Measurements from ENCODE around the gene BDH2. TPM values are rescaled to one million over a fixed set of nuclear protein-coding genes. Genes with fewer than 3 reads are reported as not detected.
A peak's percentile ranks its signal among the peaks of the same experiment; 100 is the strongest.

Gene BDH2
- total RNA-seq, 1 donor from 2014 or later, result 56.6 TPM

DNA sequence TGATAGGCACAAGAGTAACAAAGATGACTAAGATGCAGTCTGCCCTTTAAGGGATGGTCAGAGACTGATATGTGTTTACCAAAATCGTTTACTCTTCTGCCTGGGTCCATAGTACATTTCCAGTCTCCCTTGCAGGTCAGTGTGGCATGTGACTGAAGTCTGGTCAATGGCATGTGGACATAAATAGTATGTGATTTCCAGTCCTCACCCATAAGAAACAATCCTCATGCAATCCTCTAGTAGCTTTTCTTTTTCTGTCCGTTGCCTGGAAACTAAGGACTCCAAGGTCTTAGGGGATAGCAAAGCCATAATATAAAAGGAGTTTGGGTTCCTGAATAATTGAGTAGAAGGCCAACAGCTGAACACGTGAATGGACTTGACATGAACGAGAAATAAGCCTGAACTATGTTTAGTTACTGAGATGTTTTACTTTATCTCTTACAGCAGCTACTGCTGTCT, 24.2 kb downstream of the BDH2 start:
- intact Hi-C loops (cut with DNase I), result no loop called here
- TF ChIP-seq, protein P1, sequence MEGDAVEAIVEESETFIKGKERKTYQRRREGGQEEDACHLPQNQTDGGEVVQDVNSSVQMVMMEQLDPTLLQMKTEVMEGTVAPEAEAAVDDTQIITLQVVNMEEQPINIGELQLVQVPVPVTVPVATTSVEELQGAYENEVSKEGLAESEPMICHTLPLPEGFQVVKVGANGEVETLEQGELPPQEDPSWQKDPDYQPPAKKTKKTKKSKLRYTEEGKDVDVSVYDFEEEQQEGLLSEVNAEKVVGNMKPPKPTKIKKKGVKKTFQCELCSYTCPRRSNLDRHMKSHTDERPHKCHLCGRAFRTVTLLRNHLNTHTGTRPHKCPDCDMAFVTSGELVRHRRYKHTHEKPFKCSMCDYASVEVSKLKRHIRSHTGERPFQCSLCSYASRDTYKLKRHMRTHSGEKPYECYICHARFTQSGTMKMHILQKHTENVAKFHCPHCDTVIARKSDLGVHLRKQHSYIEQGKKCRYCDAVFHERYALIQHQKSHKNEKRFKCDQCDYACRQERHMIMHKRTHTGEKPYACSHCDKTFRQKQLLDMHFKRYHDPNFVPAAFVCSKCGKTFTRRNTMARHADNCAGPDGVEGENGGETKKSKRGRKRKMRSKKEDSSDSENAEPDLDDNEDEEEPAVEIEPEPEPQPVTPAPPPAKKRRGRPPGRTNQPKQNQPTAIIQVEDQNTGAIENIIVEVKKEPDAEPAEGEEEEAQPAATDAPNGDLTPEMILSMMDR (IDR thresholded peaks at IDR 0.05), result no peak
- H3K27me3 ChIP-seq, result no peaks in the 10 kb centered on the region
- H3K4me1 ChIP-seq, result peaks cover 20% of the 10 kb centered on the region
- no peaks in the 10 kb centered on the region for H3K9me3 ChIP-seq
- DNase-seq (no peak), ATAC-seq (no peak)
- H3K27ac ChIP-seq, result no peak overlapping the region
- H3K4me3 ChIP-seq, result peak overlapping the region; percentile 58
- no peaks in the 10 kb centered on the region for H3K36me3 ChIP-seq

DNA sequence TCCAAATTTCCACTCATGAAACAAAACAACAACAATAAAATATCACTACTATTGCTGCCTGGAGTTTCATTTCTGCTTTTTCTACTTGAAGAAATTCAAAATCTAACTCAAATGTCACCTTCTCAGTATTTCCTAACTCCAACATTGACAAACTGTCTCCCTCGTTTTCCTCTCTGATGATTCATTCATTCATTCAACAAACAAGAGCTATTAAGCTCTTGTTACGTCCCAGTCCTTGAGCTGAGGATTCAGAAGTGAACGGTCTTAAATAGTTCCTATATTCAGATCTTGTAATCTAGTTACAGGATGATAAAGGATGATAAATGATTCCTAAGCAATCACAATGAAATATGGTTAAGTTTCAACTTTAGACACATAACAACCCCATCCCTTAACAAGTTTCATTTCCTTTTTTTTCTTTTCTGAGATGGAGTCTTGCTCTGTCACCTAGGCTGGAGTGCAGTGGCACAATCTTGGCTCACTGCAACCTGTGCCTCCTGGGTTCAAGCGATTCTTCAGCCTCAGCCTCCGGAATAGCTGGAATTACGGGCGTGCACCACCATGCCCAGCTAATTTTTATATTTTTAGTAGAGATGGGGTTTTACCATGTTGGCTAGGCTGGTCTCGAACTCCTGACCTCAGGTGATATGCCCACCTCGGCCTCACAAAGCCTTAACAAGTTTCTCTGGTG, 24.7 kb downstream of the BDH2 start:
- ATAC-seq (no peak), DNase-seq (no peak)
- Histone ChIP-seq H3K9me3 (no peaks in the 10 kb centered on the region), H3K27ac (no peak overlapping the region), H3K36me3 (no peaks in the 10 kb centered on the region), H3K4me1 (peaks cover 20% of the 10 kb centered on the region), H3K4me3 (no peak overlapping the region), H3K27me3 (no peaks in the 10 kb centered on the region)
- intact Hi-C loops (cut with DNase I), result no loop called here
- TF ChIP-seq, protein P1 (IDR thresholded peaks at IDR 0.05), result no peak

DNA sequence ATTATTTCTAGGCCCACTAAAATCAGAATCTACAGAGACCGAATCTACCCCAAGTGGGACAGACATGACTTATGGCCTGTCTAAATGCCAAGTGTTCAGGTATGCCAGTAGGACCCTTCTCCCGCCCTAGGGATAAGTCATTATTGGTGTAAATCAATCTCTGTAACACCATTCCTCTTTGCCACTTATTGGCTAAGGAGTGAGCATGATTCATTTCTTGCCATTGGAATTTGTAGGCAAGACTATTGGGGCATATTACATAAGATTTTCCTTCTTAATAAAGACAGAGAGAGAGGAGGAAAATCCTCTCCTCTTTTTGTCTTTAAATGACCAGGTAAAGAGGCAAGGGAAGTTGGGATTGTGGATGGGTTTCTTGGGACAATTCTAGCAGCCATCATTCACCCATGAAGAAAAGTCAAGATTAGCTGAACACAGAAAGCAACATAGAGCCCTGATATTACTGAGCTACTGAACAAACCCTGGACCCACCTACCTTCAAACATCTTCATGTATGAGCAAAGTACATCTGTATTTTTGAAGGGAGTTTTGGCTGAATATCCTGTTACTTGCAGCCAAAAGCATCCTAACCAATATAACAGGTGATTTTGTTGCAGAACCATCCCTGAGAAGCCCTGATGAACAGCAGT, 25.7 kb downstream of the BDH2 start:
- Histone ChIP-seq H3K4me1 (peaks cover 20% of the 10 kb centered on the region), H3K4me3 (no peak overlapping the region), H3K9me3 (no peaks in the 10 kb centered on the region), H3K27me3 (no peaks in the 10 kb centered on the region), H3K36me3 (no peaks in the 10 kb centered on the region), H3K27ac (no peak overlapping the region)
- ATAC-seq (no peak), DNase-seq (no peak)
- TF ChIP-seq, protein P1 (IDR thresholded peaks at IDR 0.05), result no peak
- intact Hi-C loops (cut with DNase I), result no loop called here

DNA sequence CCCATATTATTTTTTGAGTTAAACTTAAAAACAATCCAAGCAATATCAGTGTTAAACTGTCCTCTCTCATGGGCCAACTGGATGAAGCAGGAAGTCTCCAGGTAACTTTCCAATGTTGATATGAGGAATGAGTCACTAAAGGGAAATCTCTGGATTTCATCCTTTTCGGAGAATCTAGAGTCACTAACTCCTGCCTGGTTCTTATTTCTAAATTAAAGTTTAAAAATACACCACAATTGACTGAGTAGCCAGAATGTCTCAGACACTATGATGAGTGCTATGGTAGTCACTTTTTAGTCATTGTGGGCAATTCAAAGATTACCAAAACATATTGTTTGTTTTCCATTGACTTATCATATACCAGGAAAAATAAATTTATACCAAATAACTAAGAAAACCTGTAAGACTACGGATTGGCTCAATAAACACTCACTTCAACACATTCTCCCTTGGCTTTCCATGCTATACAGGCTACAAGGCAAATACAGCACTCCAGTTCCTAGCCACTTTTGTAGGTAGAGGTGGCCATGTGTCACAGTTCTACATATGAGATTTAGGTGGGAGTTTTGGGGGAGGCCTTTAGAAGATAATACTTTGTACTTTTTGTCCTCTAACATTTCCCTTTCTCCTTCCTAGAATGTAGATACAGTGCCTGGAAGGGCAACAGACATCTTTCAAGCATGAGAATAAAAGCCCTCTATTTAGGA, 31.6 kb downstream of the BDH2 start:
- H3K9me3 ChIP-seq, result no peaks in the 10 kb centered on the region
- H3K27ac ChIP-seq, result no peak overlapping the region
- TF ChIP-seq, protein P1 (IDR thresholded peaks at IDR 0.05), result no peak
- H3K4me1 ChIP-seq, result no peaks in the 10 kb centered on the region
- H3K4me3 ChIP-seq, result no peak overlapping the region
- H3K36me3 ChIP-seq, result peaks cover 5% of the 10 kb centered on the region
- DNase-seq (no peak), ATAC-seq (no peak)
- intact Hi-C loops (cut with DNase I), result no loop called here
- H3K27me3 ChIP-seq, result no peaks in the 10 kb centered on the region

DNA sequence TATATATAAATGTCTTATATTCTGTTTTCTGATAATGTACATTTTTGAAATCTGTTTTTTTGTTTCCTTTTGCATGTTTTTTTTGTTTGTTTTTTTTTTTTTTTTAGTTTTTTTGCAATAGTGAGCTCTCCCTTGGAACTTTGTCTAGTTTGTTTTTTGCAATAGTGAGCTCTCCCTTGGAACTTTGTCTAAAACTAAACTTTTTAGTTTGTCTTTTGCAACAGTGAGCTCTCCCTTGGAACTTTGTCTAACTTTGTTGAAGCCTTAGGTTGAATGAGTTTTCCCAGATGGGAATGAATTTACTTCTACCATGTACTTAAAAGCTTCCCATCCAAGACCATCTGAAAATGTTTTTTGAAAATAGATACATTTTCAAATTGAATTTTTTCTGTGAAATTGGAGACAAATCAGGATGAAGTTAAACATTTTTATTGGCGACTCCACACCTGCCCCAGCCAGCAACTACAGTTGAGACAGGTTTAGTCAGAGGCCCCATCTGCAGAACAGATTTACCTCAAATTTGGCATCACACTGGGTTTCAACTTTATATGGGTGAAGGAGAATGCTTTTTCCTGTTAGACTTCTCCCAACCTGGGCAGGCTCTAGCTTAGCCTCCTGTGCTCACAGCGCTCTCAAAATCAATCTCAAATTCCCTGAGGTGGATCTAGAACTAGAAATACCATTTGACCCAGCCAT, 39.0 kb downstream of the BDH2 start:
- no peak overlapping the region for H3K4me3 ChIP-seq
- ATAC-seq (no peak), DNase-seq (no peak)
- TF ChIP-seq, protein P1 (IDR thresholded peaks at IDR 0.05), result no peak
- H3K9me3 ChIP-seq, result no peaks in the 10 kb centered on the region
- no peaks in the 10 kb centered on the region for H3K36me3 ChIP-seq
- intact Hi-C loops (cut with DNase I), result no loop called here
- H3K27me3 ChIP-seq, result no peaks in the 10 kb centered on the region
- H3K27ac ChIP-seq, result no peak overlapping the region
- no peaks in the 10 kb centered on the region for H3K4me1 ChIP-seq

All from upper lobe of right lung (tissue), 1 donor.